Endometrial microvascular endothelial cells (primary cell): ENCODE results near the gene SNX15. TPM values are rescaled to one million over a fixed set of nuclear protein-coding genes. Genes with fewer than 3 reads are reported as not detected.
"Not testable (repeated sequence)": the region's sequence is repeated elsewhere in the genome, so short reads cannot be mapped to it uniquely, and the experiment has no call there.

ENCODE experiments used
- in situ Hi-C: cut with HindIII; loops from 2 replicates; pipeline ENCODE4 v1.10.0; 2017; ENCODE audit warnings: low sequenced_read_pairs, low pct_unique_long_range_greater_than_20kb; ENCODE audit errors: inconsistent ontology term
- total RNA-seq: library from RNA; depleted of rRNA; stranded (reverse); fragments of >200 nt; gene quantifications from one replicate; pipeline ENCODE4 v1.2.3, GENCODE V29; 2015; ENCODE audit errors: inconsistent ontology term

SNX15 gene, protein sequence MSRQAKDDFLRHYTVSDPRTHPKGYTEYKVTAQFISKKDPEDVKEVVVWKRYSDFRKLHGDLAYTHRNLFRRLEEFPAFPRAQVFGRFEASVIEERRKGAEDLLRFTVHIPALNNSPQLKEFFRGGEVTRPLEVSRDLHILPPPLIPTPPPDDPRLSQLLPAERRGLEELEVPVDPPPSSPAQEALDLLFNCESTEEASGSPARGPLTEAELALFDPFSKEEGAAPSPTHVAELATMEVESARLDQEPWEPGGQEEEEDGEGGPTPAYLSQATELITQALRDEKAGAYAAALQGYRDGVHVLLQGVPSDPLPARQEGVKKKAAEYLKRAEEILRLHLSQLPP
- total RNA-seq: 17.7 TPM

DNA sequence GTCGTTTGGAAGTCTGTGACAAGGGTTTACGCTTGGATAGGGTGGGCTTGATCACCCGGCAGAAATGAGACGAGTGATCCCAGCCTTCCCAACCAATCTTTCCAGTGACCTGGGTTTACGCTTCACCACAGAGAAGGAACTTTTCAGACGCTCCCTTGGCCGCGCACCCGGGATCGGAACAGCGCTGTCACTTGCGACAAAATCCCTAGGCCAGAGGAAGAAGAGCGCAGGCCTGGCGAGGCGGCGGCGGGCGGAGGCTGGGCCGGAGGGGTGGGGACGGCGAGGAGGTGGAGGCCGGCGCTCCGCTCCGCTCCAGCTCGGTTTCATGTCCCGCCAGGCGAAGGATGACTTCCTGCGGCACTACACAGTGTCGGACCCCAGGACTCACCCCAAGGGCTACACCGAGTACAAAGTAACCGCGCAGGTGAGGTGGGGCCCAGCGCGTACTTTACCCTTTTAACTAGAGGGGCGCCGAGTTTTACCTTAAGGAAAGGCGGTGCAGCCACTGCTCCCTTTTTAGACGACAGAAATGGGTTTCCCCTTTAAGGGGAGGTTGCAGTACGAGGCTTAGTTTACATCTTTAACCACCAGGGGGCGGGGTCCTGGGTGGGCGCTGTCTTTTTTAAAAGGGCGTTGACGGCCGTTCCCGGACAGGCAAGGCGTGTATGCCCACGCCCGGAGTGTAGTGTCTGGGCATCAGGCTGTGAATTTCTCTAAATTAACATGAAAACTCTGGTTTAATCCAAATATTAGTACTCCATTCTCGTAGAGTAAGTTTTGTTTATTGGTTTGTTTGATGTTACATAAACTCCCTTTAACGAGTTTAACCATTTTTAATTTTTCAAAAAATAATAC, at the start of gene SNX15:
Gene SNX15 (plus strand): TSS at position 227 of the 855 bp plus-strand sequence. CDS start 99 bp downstream, at position 326.
- in situ Hi-C loops: no loop called here

DNA sequence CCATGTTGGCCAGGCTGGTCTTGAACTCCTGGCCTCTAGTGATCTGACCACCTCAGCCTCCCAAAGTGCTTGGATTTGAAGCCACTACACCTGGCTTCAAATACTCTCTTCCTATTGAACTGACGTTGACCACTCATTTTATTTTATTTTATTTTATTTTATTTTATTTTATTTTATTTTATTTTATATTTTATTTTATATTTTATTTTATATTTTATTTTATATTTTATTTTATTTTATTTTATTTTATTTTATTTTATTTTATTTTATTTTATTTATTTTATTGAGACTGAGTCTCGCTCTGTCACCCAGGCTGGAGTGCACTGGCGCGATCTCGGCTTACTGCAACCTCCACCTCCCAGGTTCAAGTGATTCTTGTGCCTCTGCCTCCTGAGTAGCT, 43.9 kb upstream of the SNX15 start:
- in situ Hi-C loops: not testable (repeated sequence)

DNA sequence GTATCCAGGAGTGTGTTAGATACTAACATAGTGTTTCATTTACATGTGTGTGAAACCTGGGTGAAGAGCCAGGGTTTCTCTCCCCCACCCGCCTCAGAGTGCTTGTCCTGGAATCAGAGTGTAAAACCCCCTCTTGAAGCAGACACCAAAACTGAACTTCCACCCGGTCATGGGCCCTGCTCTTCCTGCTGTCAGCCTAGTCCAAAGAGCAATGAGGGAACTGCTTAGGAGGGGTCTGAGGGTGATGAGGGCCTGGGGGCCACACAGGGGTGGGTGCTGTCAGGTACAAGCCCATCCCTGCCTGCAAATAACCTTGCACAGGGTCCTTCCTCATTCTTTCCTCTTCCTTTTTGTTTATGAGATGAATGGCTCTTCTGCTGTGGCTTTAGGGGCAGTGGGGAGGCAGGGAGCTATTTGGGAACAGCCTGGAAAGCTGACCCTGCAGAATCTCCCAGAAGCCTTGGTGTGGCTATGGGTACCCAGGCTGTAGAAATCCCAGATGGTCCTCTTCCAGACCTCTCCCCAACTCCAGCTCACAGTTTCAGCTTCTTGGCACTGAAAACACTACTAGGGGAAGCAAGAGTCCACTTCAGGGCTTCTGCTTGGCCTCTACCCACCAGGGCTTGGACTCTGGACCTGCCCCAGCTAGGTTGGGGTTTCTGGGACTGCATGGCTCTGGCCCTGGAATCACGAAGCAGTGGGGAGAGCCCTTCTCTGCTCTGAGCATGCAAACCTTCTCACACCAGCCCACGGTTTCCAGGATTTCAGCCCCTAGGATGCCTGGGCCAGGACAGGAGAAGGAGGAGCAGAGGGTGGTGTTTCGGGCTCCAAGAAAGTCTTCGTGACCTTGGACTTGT, 39.0 kb upstream of the SNX15 start:
- in situ Hi-C loops: no loop called here

DNA sequence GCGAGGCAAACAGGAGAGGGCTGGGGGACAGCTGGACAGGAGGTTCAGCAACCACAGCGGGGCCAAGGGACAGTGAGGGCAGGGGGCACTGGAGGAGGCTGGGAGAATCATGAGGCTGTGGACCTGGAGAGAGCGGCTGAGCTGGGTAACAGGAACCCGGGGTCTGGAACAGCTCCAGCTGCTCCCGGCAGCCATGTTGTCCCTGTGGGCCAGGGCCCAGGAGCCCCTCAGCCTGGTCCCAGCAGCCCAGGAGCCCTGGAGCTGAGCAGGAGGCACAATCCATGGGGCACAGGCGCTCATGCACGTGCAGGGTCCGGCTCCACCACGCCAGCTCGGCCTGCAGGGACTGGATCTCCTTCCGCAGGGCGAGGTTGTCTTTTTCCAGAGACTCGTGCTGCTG, 37.8 kb upstream of the SNX15 start:
- in situ Hi-C loops: no loop called here

DNA sequence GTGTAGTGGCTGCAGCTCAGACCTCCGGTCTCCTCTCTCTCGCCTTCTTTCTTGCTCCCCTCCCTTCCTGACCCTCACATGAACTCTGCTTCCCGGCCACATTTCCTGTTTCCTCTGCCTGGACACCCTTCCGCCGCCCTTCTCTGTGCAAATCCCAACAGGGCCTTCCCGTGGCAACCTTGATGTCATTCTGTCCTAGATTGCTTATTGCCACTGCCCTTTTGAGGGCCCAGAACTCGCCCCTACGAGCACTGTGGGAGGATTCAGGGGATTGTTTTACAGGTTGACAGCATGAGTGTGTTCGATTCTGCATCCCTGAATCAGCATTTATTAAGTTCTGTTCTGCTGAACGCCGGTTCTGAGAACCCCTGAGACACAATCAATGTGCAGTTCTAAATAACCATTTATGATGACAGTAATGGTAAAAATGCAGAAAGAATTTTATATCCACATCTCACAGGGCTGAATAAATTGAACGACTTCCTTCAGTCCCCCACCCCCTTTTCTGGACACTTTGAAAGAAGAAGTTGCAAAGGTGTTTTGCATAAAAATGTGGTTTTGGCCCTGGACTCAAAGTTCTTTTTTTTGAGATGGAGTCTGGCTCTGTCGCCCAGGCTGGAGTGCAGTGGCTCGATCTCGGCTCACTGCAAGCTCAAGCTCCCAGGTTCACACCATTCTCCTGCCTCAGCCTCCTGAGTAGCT, 36.9 kb upstream of the SNX15 start:
- in situ Hi-C loops: no loop called here

DNA sequence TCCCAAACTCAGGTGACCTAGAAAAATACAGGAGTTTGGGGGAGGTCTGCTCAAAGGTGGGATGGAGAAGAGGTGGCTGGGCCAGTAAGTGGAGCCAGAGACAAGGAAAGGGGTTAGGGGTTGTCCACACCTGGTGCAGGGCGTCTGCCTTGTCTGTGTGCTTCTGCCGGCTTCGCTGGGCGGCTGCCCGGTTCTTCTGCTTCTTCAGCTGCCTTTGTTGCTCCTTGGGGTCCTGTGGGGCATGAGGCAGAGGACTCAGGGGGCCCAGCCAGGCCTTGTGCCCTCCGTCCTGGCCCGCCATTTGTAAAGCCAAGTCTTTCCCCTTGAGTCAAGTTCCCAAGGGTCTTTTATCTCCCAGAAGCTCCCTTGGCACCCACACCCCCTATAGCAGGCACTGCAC, 32.9 kb upstream of the SNX15 start:
- in situ Hi-C loops: no loop called here

DNA sequence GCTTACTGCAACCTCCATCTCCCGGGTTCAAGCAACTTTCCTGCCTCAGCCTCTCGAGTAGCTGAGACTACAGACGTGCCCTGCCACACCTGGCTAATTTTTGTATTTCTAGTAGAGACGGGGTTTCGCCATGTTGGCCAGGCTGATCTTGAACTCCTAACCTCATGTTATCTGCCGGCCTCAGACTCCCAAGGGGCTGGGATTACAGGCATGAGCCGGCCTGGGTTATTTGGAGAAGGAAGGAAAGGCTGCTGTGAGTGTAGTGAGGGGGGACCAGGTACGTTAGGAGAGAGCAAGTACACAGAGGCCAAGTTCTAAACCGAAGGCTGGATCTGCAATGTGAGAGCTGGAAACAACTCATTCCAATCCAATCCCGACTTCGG, 30.9 kb upstream of the SNX15 start:
- in situ Hi-C loops: no loop called here

DNA sequence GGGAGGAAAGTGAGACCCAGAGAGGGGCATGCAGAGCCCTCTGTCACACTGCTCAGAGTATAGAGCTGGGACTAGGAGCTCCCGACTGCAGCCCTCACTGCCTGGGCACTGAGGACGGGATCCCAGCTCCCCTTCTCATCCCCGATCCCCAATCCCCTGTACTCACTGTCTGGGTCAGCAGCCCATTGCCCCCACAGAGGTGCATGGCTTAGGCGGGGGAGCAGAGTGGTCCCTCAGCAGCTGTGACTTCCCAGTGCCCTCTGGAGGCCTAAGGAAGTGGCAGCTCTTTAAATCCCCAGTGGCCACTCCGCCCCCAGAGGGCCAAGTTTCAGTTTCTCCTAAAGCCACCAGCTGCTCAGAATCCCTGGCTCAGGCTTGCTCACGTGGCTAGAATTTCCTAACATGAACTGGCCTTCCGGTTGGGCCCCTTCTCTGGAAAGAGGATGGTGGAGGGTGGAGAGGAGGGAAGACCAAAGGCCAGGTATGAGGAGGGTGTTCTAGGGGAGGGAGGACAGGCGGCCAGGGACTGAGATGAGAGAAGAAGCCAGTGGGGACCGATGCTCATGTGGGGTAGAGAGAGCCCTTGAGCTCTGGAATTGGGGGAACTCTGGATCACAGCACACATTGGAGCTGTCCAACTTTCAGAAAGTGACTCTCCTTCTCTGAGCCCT, 30.4 kb upstream of the SNX15 start, which contains the start of gene BATF2:
Gene BATF2 (minus strand): TSS at position 262 of the 671 bp plus-strand sequence. CDS start 57 bp downstream, at position 205.
- in situ Hi-C loops: no loop called here

DNA sequence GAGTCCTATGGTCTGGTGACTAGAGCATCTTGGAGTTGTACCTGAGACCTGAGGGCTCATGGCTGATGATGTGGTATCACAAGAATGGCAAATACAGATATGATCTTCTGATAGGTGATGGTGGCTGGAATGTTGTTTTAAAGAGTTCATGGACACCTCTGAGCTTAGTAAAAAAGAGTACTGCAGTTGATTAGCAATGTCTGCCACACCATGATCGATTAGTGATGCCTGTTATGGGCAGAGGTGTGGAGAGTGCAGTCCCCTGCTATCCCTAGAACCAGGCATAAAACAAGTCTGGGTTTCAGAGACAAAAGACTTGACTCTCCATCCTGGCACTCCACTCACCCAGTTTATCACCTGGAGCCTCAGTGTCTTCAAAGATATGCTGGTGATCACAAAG, 29.1 kb upstream of the SNX15 start:
- in situ Hi-C loops: no loop called here

DNA sequence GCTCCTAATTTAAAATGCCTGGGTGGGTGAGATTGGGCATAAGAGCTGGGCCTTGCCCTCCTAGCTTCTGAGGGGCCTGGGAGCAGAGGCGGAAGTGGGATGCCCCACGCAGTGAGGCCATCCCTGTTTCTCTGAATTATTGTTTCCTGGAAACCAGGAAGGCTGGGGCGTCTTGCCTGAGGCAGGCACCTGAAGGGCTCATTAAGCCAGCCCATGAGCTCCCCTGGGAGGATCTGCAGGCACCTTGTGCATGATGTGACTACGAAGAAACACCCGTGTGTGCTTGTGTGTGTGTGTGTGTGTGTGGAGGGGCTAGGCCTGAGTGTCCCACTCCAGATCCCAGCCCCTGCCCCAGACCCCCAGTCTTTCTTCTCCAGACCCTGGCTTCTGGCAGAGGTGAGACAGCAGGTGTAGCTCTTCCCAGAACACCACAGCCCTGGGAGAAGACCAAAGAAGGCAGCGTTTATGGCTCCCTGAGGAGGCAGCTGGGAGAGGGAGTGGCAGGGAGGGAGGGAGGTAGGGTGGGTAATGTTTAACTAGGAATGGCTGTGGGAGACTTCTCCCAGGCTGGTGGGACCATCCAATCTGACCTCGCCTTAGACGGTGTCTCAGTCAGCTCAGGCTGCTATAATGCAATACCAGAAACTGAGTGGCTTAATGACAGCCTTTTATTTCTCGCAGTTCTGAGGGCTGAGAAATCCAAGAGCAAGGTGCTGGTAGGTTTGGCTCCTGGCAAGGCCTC, 28.4 kb upstream of the SNX15 start:
- in situ Hi-C loops: no loop called here

DNA sequence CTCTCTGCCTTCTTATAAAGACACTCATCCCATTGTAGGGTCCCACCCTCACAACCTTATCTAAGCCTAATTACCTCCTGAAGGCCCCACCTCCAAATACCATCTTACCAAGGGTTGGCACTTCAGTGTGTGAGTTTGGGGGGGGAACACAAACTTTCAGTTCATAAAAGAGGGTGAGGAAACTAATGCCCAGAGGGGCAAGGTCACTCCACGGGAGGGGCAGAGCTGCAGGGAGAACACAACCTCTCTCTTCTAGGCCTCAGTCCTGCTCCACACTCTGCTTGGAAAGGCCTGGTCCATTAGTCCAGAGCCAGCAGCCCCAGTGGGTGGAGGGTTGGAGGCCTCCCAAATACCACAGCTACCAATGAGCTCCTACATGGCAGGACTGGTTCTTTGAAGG, 27.8 kb upstream of the SNX15 start:
- in situ Hi-C loops: no loop called here

DNA sequence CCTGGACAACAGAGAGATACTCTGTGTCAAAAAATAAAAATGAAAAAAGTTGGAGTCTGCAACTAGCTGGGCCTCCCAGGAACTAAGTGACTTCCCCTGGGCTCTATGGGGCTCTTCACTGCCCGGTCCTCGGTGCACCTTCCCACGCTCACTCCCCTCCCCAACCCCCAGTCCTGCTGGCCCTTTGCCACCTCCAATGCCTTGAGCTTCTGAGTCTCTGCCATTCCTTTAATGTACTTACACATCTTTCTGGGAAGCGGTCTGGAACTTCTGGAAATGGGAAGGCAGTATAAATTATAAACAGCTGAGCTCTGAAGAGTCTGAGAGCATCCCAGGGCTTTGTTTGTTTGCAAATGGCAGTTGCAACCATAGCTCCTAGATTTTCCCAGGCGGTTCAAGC, 24.5 kb upstream of the SNX15 start:
- in situ Hi-C loops: no loop called here

DNA sequence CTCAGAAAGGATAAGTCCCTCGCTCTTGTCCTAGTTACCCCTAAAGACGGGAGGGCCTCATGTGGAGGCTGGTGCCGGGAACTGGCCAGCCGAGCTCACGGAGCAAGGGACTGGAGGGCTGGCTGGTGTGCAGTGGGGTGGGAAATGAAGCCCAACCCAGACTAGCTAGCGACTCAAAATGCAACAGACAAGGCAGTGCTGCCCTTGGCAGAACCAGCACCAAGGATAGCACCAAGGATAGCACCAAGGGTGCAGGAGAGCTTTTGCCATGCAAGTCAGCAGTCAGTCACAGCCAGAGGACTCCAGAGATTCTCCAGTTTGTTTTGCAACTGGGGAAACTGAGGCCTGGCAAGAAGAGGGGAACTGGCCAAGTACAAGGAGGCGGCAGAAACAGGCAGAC, 24.0 kb upstream of the SNX15 start:
- in situ Hi-C loops: no loop called here

DNA sequence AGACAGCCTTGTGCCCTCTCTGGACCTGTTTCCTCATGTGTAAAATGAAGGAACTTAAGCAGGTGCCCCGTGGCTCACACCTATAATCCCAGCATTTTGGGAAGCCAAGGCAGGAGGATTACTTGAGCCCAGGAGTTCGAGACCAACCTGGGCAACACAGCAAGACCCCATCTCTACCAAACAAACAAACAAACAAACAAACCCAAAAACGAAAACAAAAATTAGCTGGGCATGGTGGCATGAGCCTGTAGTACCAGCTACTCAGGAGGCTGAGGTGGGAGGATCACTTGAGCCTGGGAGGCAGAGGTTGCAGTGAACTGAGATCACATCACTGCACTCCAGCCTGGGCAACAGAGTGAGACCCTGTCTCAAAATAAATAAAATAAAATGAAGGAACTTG, 23.3 kb upstream of the SNX15 start:
- in situ Hi-C loops: not testable (repeated sequence)

DNA sequence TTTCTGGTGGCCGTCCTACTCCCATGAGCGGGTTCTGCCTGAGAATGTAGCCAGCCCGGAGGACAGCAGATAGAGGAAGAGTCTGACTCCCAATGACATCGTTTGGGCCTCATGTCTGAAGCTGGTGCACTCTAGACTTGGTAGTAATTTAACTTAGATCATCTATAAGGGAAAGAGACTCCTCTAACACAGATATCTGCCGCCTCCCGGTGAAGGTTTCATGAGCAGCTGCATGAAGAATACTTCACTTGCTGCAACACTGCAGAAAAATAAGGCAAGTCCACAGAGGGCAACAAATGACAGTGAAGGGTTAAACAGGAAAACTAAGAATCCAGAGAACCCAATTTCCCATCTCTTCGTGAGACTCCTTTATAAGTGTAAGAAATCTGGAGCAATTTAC, 19.2 kb upstream of the SNX15 start:
- in situ Hi-C loops: no loop called here

DNA sequence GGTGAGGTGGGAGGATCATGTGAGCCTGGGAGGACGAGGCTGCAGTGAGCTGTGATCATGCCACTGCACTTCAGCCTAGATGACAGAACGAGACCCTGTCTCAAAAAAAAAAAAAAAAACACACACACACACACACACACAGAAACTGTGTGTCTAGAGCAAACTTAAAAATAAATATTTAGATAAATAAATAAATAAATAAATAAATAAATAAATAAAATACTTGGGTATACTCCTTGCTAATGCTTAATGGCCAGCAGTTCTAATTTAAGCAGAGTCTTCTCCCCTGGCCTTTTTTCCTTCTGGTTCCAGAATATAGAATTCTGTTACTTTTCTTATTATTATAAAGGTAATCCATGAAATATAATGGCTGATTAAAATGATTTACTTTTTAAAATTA, 18.4 kb upstream of the SNX15 start:
- in situ Hi-C loops: no loop called here

DNA sequence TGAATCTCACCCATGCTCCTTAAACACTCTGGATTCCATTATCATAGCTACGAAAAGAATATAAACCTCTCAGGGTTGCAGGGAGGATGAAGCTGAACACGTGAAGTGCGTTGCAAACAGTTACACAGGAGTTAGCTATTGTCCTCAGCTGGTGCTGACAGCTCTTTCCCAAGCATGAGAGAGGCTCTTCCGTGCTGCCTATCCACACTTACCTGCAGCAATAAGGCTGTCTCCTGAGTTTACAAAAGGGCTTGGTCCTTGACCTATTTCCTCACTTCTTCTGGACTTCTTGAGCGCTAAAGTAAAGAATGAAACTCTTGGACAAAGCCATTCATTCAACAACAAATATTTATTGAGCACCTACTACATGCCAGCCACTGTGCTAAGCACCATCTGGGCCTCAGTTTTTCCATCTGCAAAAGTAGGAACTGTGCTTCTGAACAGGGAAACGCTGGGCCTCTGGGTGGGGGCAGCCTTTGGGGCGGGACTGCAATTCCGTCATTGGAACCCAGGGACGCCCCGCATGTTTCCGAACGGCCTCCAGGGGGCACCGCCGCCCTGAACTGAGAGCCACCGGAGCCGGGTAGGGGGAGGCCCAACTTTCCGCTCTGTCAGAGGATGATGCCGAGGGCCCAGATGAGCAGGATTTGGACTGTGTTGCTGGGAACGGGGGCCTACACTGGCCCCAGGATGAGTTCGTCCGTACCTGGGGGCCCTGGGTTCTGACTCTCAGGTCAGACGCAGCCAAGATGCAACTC, 13.9 kb upstream of the SNX15 start:
- in situ Hi-C loops: no loop called here
